H1 (cell line): Measurements from ENCODE around the gene ST6GALNAC3. TPM values are rescaled to one million over a fixed set of nuclear protein-coding genes. Genes with fewer than 3 reads are reported as not detected.

Experiments used
- EGR1 ChIP-seq: IDR thresholded peaks from 2 replicates; pipeline ENCODE4 v1.6.1; 2011; ENCODE audit warnings: low read depth, low read length, borderline replicate concordance
- MAFK ChIP-seq: IDR thresholded peaks from 2 replicates; pipeline ENCODE4 v1.6.1; 2012; ENCODE audit warnings: low read depth, mild to moderate bottlenecking, improper control_type of control experiment, low read length
- MAX ChIP-seq: IDR thresholded peaks from 2 replicates; pipeline ENCODE4 v1.6.1; 2012; ENCODE audit warnings: inconsistent platforms
- NANOG ChIP-seq: IDR thresholded peaks from 2 replicates; pipeline ENCODE4 v1.6.1; 2011; ENCODE audit warnings: low read length, low read depth, mild to moderate bottlenecking, inconsistent platforms; ENCODE audit not compliant: insufficient read depth, poor library complexity, severe bottlenecking
- SRF ChIP-seq: IDR thresholded peaks from 2 replicates; pipeline ENCODE4 v1.6.1; 2011; ENCODE audit warnings: mild to moderate bottlenecking, low read depth, low read length, moderate library complexity
- ZNF274 ChIP-seq: IDR thresholded peaks from 2 replicates; pipeline ENCODE4 v1.7.0; 2012; ENCODE audit warnings: low read length, borderline replicate concordance; ENCODE audit errors: extremely low read depth
- polyA plus RNA-seq, 7 experiments: library from polyadenylated mRNA; depleted of rRNA in 3 of 7; stranded (reverse) in 5 of 7; unstranded in 2 of 7; fragments of >200 nt in 5 of 7; fragments of 200-250 nt in 2 of 7; gene quantifications; 1 replicate in 5 of 7; 2 replicates in 1 of 7; 4 replicates in 1 of 7; pipeline versions ENCODE4 v1.2.1 to v1.2.3, GENCODE V29; 2011 to 2013; ENCODE audit warnings: missing spikeins in 2 of 7, mixed read lengths in 2 of 7
- total RNA-seq: library from RNA; stranded (reverse); fragmentation: NEBNext Ultra II Directional; extraction: Animal tissue kit (Norgen Biotek cat#: 25700); gene quantifications from 2 replicates; pipeline ENCODE4 v1.2.1, GENCODE V29; 2021

The ST6GALNAC3 gene
- total and polyA plus RNA-seq, 2 of the 8 experiments (the other 6 are each of a cell fraction or from before 2014, with no cell fraction given) = 4.9 to 19.0 TPM

GRCh38 chr1:76554283-76554682, 479.7 kb downstream of the ST6GALNAC3 start (continued):
- no peak for TF ChIP-seq EGR1
- TF ChIP-seq SRF = no peak
- TF ChIP-seq MAFK = no peak
- TF ChIP-seq MAX = no peak
- no peak for TF ChIP-seq NANOG
- TF ChIP-seq ZNF274 = no peak
